Prostate gland (tissue), 2 donors: ENCODE measurements around the gene NCBP2L. TPM values are rescaled to one million over a fixed set of nuclear protein-coding genes. Genes with fewer than 3 reads are reported as not detected.

ENCODE experiments used
- DNase-seq: peaks from one replicate; pipeline ENCODE4 v3.0.0-alpha.2; 2019; ENCODE audit warnings: low spot score
- H3K27ac ChIP-seq, 2 donors: fragments of 200-600 bp; sonication (generic); 2 replicates each; pipeline ENCODE4 v1.5.1; 2017 to 2019
- H3K27me3 ChIP-seq: fragments of 200-600 bp; sonication (generic); replicated peaks from 2 replicates; pipeline ENCODE4 v1.5.1; 2019; ENCODE audit not compliant: insufficient read depth
- H3K36me3 ChIP-seq, 2 donors: fragments of 200-600 bp; sonication (generic); 1 replicate in 1 of 2; 2 replicates in 1 of 2; pipeline versions ENCODE4 v1.5.1 to v1.8.1; 2017 to 2019
- H3K4me1 ChIP-seq: fragments of 200-600 bp; sonication (generic); replicated peaks from 2 replicates; pipeline ENCODE4 v1.5.1; 2019
- H3K4me3 ChIP-seq, 2 donors: fragments of 200-600 bp; sonication (generic); 2 replicates each; pipeline ENCODE4 v1.5.1; 2017 to 2019
- H3K9me3 ChIP-seq: fragments of 200-600 bp; sonication (generic); 2 replicates; pipeline ENCODE4 v1.5.1; 2017
- CTCF ChIP-seq, 4 experiments: fragments of 200-600 bp in 2 of 4; fragments of 450-650 bp in 2 of 4; sonication (generic) in 2 of 4; IDR thresholded peaks; 1 replicate in 3 of 4; 2 replicates in 1 of 4; pipeline ENCODE4 v1.5.1; 2016 to 2019; ENCODE audit warnings: antibody characterized with exemption in 4 of 4, mild to moderate bottlenecking in 2 of 4, moderate library complexity in 2 of 4
- POLR2A ChIP-seq: fragments of 450-650 bp; IDR thresholded peaks from one replicate; pipeline ENCODE4 v1.6.1; 2016; ENCODE audit warnings: antibody characterized with exemption, mild to moderate bottlenecking
- POLR2AphosphoS5 ChIP-seq: sonication (generic); formaldehyde crosslinking; IDR thresholded peaks from one replicate; pipeline ENCODE4 v1.6.1; 2017; ENCODE audit warnings: antibody characterized with exemption
- WGBS: methylation state at CpG from one replicate; pipeline ENCODE4 v1.1.5; 2018; 5-methylcytosine and 5-hydroxymethylcytosine counted together
- intact Hi-C: fragments of 100-400 bp; cut with DNase I; formaldehyde crosslinking; loops from one replicate; pipeline ENCODE4 v1.14.2; 2022
- total RNA-seq, 2 donors: library from RNA; depleted of rRNA; stranded (reverse); fragments of >200 nt; gene quantifications; one replicate each; pipeline ENCODE4 v1.1.0, GENCODE V29; 2016

NCBP2L gene
- total RNA-seq, 2 donors from 2014 or later, result 1.2 TPM; not detected in 1

GRCh38 chrX:107831071-107831730, 53.7 kb downstream of the NCBP2L start:
- H3K27ac ChIP-seq, result no peak overlapping the region
- no peak for TF ChIP-seq POLR2AphosphoS5
- no peak for TF ChIP-seq CTCF (IDR thresholded peaks at IDR 0.05)
- TF ChIP-seq POLR2A, result no peak
- intact Hi-C loops, result no loop called here
- H3K4me1 ChIP-seq, result no peaks in the 10 kb centered on the region
- H3K27me3 ChIP-seq, result no peaks in the 10 kb centered on the region
- no peak for DNase-seq
- no peak overlapping the region for H3K4me3 ChIP-seq
- no peaks in the 10 kb centered on the region for H3K9me3 ChIP-seq
- WGBS, result 81% methylated on average over 7 of the region's 7 CpGs
- H3K36me3 ChIP-seq, result no peaks in the 10 kb centered on the region

GRCh38 chrX:107834275-107835201, 57.0 kb downstream of the NCBP2L start:
- H3K27ac ChIP-seq, result no peak overlapping the region
- no peaks in the 10 kb centered on the region for H3K9me3 ChIP-seq
- no peak overlapping the region for H3K4me3 ChIP-seq
- H3K4me1 ChIP-seq, result no peaks in the 10 kb centered on the region
- TF ChIP-seq CTCF (IDR thresholded peaks at IDR 0.05), result no peak
- no peak for TF ChIP-seq POLR2A
- no peak for TF ChIP-seq POLR2AphosphoS5
- 87% methylated on average over 3 of the region's 3 CpGs for WGBS
- intact Hi-C loops, result no loop called here
- H3K36me3 ChIP-seq, result no peaks in the 10 kb centered on the region
- no peaks in the 10 kb centered on the region for H3K27me3 ChIP-seq
- DNase-seq, result no peak

GRCh38 chrX:107836958-107837357, 59.4 kb downstream of the NCBP2L start:
- Histone ChIP-seq H3K27me3 (no peaks in the 10 kb centered on the region), H3K4me1 (no peaks in the 10 kb centered on the region), H3K36me3 (no peaks in the 10 kb centered on the region), H3K4me3 (no peak overlapping the region), H3K27ac (no peak overlapping the region), H3K9me3 (no peaks in the 10 kb centered on the region)
- 89% methylated on average over 2 of the region's 2 CpGs for WGBS
- no peak for DNase-seq
- TF ChIP-seq CTCF (IDR thresholded peaks at IDR 0.05), result no peak
- intact Hi-C loops, result no loop called here

GRCh38 chrX:107840971-107841370, 63.4 kb downstream of the NCBP2L start:
- H3K4me1 ChIP-seq, result no peaks in the 10 kb centered on the region
- intact Hi-C loops, result no loop called here
- no peak overlapping the region for H3K4me3 ChIP-seq
- no peaks in the 10 kb centered on the region for H3K27me3 ChIP-seq
- 99% methylated on average over 10 of the region's 15 CpGs for WGBS
- no peak overlapping the region for H3K27ac ChIP-seq
- H3K36me3 ChIP-seq, result no peaks in the 10 kb centered on the region
- no peak for DNase-seq
- TF ChIP-seq POLR2A (no peak), POLR2AphosphoS5 (no peak), CTCF (IDR thresholded peaks at IDR 0.05) (no peak)
- H3K9me3 ChIP-seq, result no peaks in the 10 kb centered on the region
